Measurements from ENCODE around the gene GJB1. TPM values are rescaled to one million over a fixed set of nuclear protein-coding genes. Genes with fewer than 3 reads are reported as not detected.

GJB1 gene
- total RNA-seq, 1 donor from 2014 or later = not detected

- Histone ChIP-seq H3K4me3 (ENCODE audit: low read depth, low read length) (no peak overlapping the region), H3K36me3 (ENCODE audit: control insufficient read depth, insufficient read depth, low read length) (no peaks in the 10 kb centered on the region), H3K27me3 (ENCODE audit: control insufficient read depth, insufficient read depth, low read length) (no peaks in the 10 kb centered on the region)
- TF ChIP-seq CTCF (IDR thresholded peaks at IDR 0.05; ENCODE audit: insufficient read depth, low read length, severe bottlenecking) = no peak
- FAIRE-seq (peak; percentile 52), DNase-seq (ENCODE audit: low read depth) (no peak)
These were observed 4.5 kb downstream of the GJB1 start for GRCh38 chrX:71227370-71228062.

- no peaks in the 10 kb centered on the region for H3K36me3 ChIP-seq (ENCODE audit: control insufficient read depth, insufficient read depth, low read length)
- no peak for TF ChIP-seq CTCF (IDR thresholded peaks at IDR 0.05; ENCODE audit: insufficient read depth, low read length, severe bottlenecking)
- H3K4me3 ChIP-seq (ENCODE audit: low read depth, low read length) = no peak overlapping the region
- FAIRE-seq = no peak
- DNase-seq (ENCODE audit: low read depth) = no peak
- no peaks in the 10 kb centered on the region for H3K27me3 ChIP-seq (ENCODE audit: control insufficient read depth, insufficient read depth, low read length)
These were observed 5.1 kb downstream of the GJB1 start for GRCh38 chrX:71228063-71228642.

- H3K27me3 ChIP-seq (ENCODE audit: control insufficient read depth, insufficient read depth, low read length) = no peaks in the 10 kb centered on the region
- DNase-seq (ENCODE audit: low read depth) (no peak), FAIRE-seq (no peak)
- no peak for TF ChIP-seq CTCF (IDR thresholded peaks at IDR 0.05; ENCODE audit: insufficient read depth, low read length, severe bottlenecking)
- H3K4me3 ChIP-seq (ENCODE audit: low read depth, low read length) = no peak overlapping the region
- no peaks in the 10 kb centered on the region for H3K36me3 ChIP-seq (ENCODE audit: control insufficient read depth, insufficient read depth, low read length)
These were observed 12.5 kb downstream of the GJB1 start for GRCh38 chrX:71235482-71235881.

GRCh38 chrX:71236836-71237235, 13.8 kb downstream of the GJB1 start:
- FAIRE-seq (no peak), DNase-seq (ENCODE audit: low read depth) (no peak)
- H3K27me3 ChIP-seq (ENCODE audit: control insufficient read depth, insufficient read depth, low read length) = no peaks in the 10 kb centered on the region
- no peak for TF ChIP-seq CTCF (IDR thresholded peaks at IDR 0.05; ENCODE audit: insufficient read depth, low read length, severe bottlenecking)
- no peak overlapping the region for H3K4me3 ChIP-seq (ENCODE audit: low read depth, low read length)
- no peaks in the 10 kb centered on the region for H3K36me3 ChIP-seq (ENCODE audit: control insufficient read depth, insufficient read depth, low read length)

GRCh38 chrX:71239781-71240180, 16.8 kb downstream of the GJB1 start:
- H3K4me3 ChIP-seq (ENCODE audit: low read depth, low read length) = no peak overlapping the region
- no peak for TF ChIP-seq CTCF (IDR thresholded peaks at IDR 0.05; ENCODE audit: insufficient read depth, low read length, severe bottlenecking)
- H3K27me3 ChIP-seq (ENCODE audit: control insufficient read depth, insufficient read depth, low read length) = no peaks in the 10 kb centered on the region
- FAIRE-seq = no peak
- peaks cover 2% of the 10 kb centered on the region for H3K36me3 ChIP-seq (ENCODE audit: control insufficient read depth, insufficient read depth, low read length)
- no peak for DNase-seq (ENCODE audit: low read depth)
